ENCODE data around the gene ALDOA. TPM values are rescaled to one million over a fixed set of nuclear protein-coding genes. Genes with fewer than 3 reads are reported as not detected.

Gene ALDOA
- total RNA-seq, 4 donors from 2014 or later, result 175 to 905 (median 489) TPM

GRCh38 chr16:30060836-30061554 is 4.6 kb upstream of the ALDOA start:
- intact Hi-C loops (cut with DNase I; ENCODE audit: low total_unique reads), result no loop called here
- TF ChIP-seq CTCF (IDR thresholded peaks at IDR 0.05) (no peak), POLR2A (IDR thresholded peaks at IDR 0.05) (no peak)
- Histone ChIP-seq H3K4me3 (no peak overlapping the region), H3K4me1 (peaks cover 3 to 11% of the 10 kb centered on the region in 2 donors), H3K27ac (no peak overlapping the region), H3K9me3 (no peaks in the 10 kb centered on the region), H3K36me3 (no peaks in the 10 kb centered on the region), H3K27me3 (no peaks in the 10 kb centered on the region)
- DNase-seq, result no peak

GRCh38 chr16:30063278-30063892 is 2.2 kb upstream of the ALDOA start:
- Histone ChIP-seq H3K4me1 (peaks cover 10 to 26% of the 10 kb centered on the region in 2 donors), H3K27me3 (no peaks in the 10 kb centered on the region), H3K27ac (peak overlapping the region; percentile 97 to 99), H3K4me3 (peak overlapping the region; percentile 81 to 100), H3K9me3 (no peaks in the 10 kb centered on the region), H3K36me3 (no peaks in the 10 kb centered on the region)
- DNase-seq, result no peak
- TF ChIP-seq CTCF (IDR thresholded peaks at IDR 0.05) (no peak), POLR2A (IDR thresholded peaks at IDR 0.05) (no peak)
- intact Hi-C loops (cut with DNase I; ENCODE audit: low total_unique reads), result no loop called here

- Histone ChIP-seq H3K27me3 (no peaks in the 10 kb centered on the region), H3K4me1 (peaks cover 10 to 33% of the 10 kb centered on the region in 2 donors), H3K27ac (peak overlapping the region; percentile 97 to 99), H3K36me3 (no peaks in the 10 kb centered on the region), H3K9me3 (no peaks in the 10 kb centered on the region), H3K4me3 (peak overlapping the region; percentile 81 to 100)
- TF ChIP-seq CTCF (IDR thresholded peaks at IDR 0.05) (peak; percentile 53 to 65 (median 56)), POLR2A (IDR thresholded peaks at IDR 0.05) (peak in 1 of 2 donors; percentile 34)
- intact Hi-C loops (cut with DNase I; ENCODE audit: low total_unique reads), result no loop called here
- peak; percentile 75 to 84 for DNase-seq
Measured at GRCh38 chr16:30063893-30064728, 1.4 kb upstream of the ALDOA start.

DNA sequence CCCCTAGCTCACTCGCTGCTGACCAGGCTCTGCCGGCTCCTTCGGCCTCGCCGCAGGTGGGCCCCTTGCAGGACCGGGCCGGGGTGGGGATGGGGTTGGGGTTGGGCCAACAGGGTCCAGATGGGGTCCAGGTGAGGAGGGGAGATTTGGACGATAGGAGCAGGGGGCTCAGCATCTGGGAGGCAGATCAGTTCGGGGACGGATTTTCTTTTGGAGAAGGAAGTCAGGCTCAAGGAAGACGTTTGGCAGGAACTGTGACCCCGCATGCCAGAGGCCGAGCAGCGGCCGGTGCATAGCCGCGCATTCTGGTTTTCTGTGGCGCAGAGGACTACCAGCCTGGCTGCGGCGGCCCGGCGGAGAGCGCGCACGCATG is 845 bp upstream of the ALDOA start:
- H3K4me1 ChIP-seq, result peaks cover 14 to 39% of the 10 kb centered on the region in 2 donors
- H3K36me3 ChIP-seq, result no peaks in the 10 kb centered on the region
- H3K27ac ChIP-seq, result peak overlapping the region; percentile 97 to 99
- no peaks in the 10 kb centered on the region for H3K9me3 ChIP-seq
- H3K4me3 ChIP-seq, result peak overlapping the region; percentile 81 to 100
- no peak for TF ChIP-seq CTCF (IDR thresholded peaks at IDR 0.05)
- no peak for TF ChIP-seq POLR2A (IDR thresholded peaks at IDR 0.05)
- no peaks in the 10 kb centered on the region for H3K27me3 ChIP-seq
- intact Hi-C loops (cut with DNase I; ENCODE audit: low total_unique reads), result no loop called here
- peak in 1 of 2 donors; percentile 42 for DNase-seq

Measured in uterus (tissue), 4 donors.